Left cardiac atrium (tissue), 4 donors: Measurements from ENCODE around the gene LDLRAD3. TPM values are rescaled to one million over a fixed set of nuclear protein-coding genes. Genes with fewer than 3 reads are reported as not detected.
A peak's percentile ranks its signal among the peaks of the same experiment; 100 is the strongest.

Source experiments
- ATAC-seq, 2 donors: fragments of 200-7000 bp; cut with Tn5 transposase; one replicate each; pipeline ENCODE4 v1.9.1; 2020; ENCODE audit warnings: mild to moderate bottlenecking in 2 of 2, moderate library complexity in 2 of 2
- DNase-seq: peaks from one replicate; pipeline ENCODE4 v3.0.0-alpha.2; 2020
- intact Hi-C, 2 donors: fragments of 100-400 bp; cut with DNase I; formaldehyde crosslinking; loops; one replicate each; pipeline versions ENCODE4 v1.14.1 to v1.15.1; 2022 to 2023
- total RNA-seq, 2 donors: library from RNA; stranded (reverse); fragmentation: NEBNext Ultra II Directional; extraction: Animal tissue kit (Norgen Biotek cat#: 25700); gene quantifications; one replicate each; pipeline ENCODE4 v1.2.1, GENCODE V29; 2021
- donor health status: DM: no; HTN: yes; CAD: no.
- donor health status: DM: no; HTN: yes; CAD: no; lungs with severe emphysema.
- donor health status: DM: yes; HTN: yes; CAD: no.
- donor health status: Dilated cardiomyopathy.

LDLRAD3 gene
- total RNA-seq, 2 donors from 2014 or later = 4.7 to 10.8 TPM

DNA sequence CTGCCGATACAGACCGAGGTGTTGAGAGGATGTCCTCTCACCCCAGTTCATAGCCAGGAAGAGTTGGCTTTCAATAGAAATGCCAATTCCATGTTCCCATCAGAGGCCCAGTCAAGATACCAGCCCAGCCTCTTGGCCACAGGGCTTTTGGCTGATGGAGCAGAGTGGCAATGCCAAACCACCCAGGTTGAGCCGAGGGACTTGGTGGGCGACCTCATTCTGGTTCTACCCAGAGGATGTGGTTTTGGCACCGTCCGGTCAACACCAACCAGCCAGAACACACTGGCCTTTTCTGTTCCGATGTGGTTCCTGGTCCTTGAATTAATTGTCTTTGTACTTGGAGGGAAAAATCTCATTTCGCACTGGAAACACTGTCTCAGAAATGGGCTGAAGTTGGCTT lies 284.8 kb downstream of the LDLRAD3 start:
- no peak for DNase-seq
- intact Hi-C loops = no loop called here
- ATAC-seq = no peak

- ATAC-seq (no peak), DNase-seq (no peak)
- intact Hi-C loops = no loop called here
These were observed 285.3 kb downstream of the LDLRAD3 start for GRCh38 chr11:36229091-36229705.

DNA sequence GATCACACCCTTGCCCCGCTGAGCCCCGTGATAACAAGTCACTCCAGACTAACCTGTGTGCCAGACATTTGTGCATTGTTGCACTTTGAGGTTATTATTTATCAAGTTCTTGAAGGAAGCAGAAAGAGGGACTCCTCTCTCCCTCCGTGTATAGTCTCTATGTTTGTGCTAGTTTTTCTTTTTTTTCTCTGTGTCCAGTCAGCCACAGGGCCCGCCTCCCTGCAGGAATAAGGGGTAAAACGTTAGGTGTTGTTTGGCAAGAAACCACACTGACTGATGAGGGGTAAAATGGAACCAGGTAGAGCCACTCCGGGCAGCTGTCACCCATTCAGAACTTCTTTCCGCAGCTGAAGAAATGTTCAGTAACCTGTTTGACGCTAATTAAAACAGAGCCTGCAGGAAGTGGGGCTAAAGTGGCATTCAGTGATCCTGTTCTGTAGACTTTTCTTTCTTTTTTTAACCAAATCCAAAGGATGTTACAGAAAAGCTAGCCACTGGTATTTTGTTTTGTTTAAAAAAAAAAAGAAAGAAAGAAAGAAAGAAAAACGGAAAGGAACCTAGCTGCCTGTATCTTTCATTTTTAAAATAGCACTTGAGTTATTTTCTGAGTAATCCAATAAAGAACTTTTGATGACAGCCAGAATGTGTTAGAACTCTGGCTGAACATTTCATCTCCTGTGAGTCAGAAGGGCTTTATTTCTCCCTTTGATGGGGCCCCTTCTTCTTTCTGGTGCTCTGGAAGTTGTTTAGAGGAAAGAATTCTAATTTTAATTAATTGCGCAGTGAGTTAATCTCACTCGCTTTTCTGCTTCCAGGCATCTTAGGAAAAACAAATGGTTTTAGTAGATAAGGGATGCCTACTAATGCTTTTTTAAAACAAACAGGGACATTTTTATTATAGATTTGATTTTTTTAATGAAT lies 287.2 kb downstream of the LDLRAD3 start:
- intact Hi-C loops = no loop called here
- ATAC-seq (peak in 1 of 2 donors; percentile 85), DNase-seq (no peak)

- intact Hi-C loops = no loop called here
- ATAC-seq (no peak), DNase-seq (no peak)
These were observed 289.3 kb downstream of the LDLRAD3 start for GRCh38 chr11:36233204-36233603.

GRCh38 chr11:36234825-36235224 lies 291.0 kb downstream of the LDLRAD3 start:
- intact Hi-C loops = no loop called here
- DNase-seq = no peak
- no peak for ATAC-seq

DNA sequence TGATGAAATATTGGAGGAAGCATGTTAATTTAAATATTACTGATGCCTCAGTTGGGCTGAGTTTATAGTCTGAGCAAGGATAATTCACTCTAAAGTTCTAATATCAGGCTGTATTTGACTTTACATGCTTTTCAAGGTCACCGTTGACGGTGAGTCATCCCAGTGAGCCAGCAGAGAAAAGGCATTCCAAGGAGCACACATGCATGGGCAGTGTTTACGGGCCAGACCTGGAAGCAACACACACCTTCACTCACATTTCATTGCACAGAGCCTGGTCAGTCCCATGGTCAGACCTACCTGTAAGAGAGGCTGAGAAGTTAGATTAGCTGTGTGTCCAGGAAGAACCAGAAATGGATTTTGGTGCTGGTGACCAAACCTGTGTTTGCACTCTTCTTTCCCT lies 291.9 kb downstream of the LDLRAD3 start:
- intact Hi-C loops = no loop called here
- no peak for ATAC-seq

DNA sequence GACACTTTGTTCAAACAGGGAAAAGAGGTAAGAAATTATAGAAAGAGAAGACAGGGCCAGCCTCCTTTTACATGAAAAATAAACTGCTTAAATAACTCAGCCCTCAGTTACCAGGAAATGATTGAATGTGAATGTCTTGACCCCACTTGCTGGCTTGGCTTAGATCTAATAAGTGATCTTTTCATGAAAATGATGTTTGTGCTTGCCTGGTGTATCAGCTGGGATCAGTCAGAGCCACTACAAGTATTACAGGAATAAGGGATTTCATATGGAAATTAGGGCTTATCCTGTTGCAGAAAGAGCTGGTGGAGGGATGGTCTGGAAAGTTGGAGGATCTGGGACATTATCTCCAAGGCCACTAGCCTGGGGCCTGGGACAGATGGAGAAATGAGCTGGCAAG lies 293.5 kb downstream of the LDLRAD3 start:
- intact Hi-C loops = no loop called here
- ATAC-seq (no peak), DNase-seq (no peak)

More for the DNA sequence above, 291.9 kb downstream of the LDLRAD3 start:
- DNase-seq = no peak

DNA sequence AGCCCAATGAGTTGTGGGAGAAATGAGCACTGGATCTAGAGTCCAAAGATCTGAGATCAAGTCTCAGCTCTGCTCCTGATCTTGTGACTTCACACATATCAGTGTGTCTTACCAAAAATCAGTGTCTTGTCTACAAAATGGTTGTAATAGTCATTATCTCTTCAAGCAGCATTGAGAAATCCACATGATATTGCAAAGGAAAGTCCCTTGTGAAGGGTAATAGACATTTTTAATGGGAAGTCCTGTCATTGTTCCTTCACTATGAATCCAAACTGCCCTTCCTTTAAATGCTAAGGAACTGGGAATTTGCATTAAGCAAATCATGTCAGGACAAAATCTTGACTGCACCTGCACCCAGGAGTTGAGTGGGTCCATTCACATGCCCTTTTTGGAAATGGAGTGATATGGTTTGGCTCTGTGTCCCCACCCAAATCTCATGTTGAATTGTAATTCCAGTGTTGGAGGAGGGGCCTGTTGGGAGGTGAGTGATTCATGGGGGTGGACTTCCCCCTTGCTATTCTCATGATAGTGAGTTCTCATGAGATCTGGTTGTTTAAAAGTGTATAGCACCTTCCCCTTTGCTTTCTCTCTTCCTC lies 294.3 kb downstream of the LDLRAD3 start:
- ATAC-seq = no peak
- no peak for DNase-seq
- intact Hi-C loops = no loop called here

- DNase-seq = no peak
- no peak for ATAC-seq
- intact Hi-C loops = no loop called here
These were observed 295.0 kb downstream of the LDLRAD3 start for GRCh38 chr11:36238881-36239280.

DNA sequence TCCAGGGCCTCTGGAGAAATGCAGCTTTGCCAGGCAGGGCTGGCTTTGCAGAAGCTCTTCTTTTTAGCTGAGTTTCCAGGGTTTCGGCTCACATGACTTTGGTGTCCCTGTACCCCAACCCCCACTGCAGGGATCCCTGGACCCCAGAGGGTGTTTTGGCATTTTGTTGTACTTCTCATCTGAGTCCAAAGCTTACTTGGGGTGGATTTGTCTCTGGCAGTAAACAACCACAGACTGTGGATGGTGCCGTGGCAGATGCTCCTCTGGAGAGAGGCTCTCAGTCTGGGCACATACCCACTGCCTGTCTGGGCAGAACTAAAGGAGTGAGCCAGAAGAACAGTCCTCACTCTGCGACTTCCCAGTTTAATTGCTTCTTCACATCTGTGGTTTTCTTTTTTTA lies 295.8 kb downstream of the LDLRAD3 start:
- intact Hi-C loops = no loop called here
- no peak for DNase-seq
- ATAC-seq = no peak

DNA sequence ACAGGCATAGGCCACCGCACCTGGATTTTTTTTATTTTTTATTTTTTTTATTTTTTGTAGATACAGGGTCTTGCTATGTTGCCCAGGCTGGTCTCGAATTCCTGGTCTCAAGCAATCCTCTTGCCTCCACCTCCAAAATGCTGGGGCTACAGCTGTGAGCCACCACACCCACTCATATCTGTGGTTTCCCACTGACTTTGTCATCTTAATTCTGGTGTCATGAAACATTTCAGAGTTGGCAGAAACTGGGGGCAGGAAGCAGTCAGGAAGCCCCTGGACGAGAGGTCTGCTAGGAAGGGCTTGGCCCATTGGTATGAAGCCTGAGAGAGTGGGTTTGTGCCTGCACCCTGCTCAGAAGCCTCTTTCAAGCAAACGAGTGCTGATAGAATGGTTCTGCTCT lies 296.3 kb downstream of the LDLRAD3 start:
- DNase-seq = no peak
- intact Hi-C loops = no loop called here
- ATAC-seq = no peak

GRCh38 chr11:36240801-36241200 lies 296.9 kb downstream of the LDLRAD3 start:
- ATAC-seq = no peak
- intact Hi-C loops = no loop called here
- DNase-seq = no peak

- intact Hi-C loops = no loop called here
- no peak for ATAC-seq
- no peak for DNase-seq
These were observed 297.6 kb downstream of the LDLRAD3 start for GRCh38 chr11:36241497-36241896.

- intact Hi-C loops = no loop called here
- DNase-seq (no peak), ATAC-seq (peak in 1 of 2 donors; percentile 82)
These were observed 299.8 kb downstream of the LDLRAD3 start for GRCh38 chr11:36243641-36244040.

GRCh38 chr11:36247493-36247892 lies 303.6 kb downstream of the LDLRAD3 start:
- DNase-seq (no peak), ATAC-seq (no peak)
- intact Hi-C loops = no loop called here

DNA sequence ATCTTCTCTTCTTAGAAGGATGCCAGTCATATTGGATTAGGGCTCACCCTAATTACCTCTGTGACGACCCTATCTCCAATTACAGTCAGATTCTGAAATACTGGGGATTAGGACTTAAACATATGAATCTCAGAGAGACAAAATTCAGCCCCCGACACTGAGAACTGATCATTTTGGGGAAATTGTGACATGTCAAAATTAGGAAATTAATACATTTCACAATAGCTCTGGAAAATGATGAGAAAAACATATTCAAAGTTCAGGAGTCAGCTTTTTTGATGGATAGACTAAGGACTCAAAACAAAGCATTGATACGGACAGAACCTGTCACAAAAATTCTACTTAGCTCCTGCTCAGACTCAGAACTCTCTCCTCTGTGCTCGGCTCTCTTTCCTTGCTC lies 304.6 kb downstream of the LDLRAD3 start:
- ATAC-seq (no peak), DNase-seq (no peak)
- intact Hi-C loops = no loop called here

DNA sequence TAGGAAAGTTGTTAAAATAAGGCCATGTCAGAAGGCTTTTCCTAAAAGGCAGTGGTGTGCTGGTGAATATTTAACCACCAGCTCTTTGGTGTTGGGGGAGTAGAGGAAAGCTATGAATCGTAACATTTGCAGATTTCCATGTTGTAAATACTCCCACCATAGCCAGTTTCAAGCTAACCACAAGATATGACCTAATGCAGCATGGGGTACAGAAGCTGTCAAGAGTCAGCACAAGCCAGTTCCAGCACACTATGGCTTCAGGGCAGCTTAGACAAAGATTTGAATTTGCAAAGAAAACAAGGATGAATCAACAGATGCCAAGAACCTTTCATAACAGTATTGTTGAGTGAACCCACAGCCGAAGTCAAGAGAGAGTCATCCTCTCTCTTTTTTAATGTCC lies 305.4 kb downstream of the LDLRAD3 start:
- no peak for DNase-seq
- intact Hi-C loops = no loop called here
- no peak for ATAC-seq

DNA sequence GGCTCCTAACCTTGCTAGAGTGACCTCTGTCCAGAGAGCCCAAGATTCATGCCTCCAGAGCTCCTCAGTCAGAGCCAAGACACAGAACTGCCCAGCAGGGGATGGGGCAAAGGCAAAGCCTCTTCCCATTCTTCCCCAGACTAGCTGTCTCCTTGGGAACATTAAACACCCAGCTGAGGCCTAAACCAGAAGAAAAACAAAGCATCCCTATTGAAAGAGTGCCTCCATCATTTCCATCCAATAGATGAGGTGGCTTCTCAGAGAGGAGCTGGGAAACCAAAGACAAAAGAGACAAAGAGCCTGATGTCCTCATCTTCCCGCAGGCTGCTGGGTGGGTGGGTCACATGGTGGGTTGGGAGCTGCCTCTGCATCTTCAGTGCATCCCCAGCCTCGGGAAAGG lies 308.0 kb downstream of the LDLRAD3 start:
- intact Hi-C loops = loop anchor here in 1 of 2 donors (10.0 kb wide), 2 partner anchors 427 to 637 kb away; partner anchors contain the start of gene FJX1
- ATAC-seq = no peak

DNA sequence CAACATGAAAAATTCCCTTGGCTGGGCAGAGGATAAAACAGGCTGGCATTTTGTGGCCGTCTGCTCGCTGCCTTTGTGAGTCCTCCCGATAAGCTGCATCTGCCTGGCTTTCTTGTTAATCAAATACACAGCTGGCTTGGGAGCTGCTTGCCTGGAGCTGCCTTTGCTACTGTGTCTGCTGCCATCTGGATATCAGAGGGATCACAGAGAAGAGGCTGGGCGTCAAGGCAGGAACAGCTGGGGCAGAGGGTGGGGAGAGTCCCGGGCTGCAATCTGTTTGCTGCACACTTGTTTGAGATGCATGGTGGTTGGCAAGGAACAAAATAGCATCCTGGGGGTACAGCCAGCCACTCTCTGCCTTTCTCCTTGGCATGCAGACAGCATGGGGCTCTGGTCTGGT lies 309.4 kb downstream of the LDLRAD3 start:
- no peak for ATAC-seq
- intact Hi-C loops = loop anchor here in 1 of 2 donors (10.0 kb wide), 2 partner anchors 428 to 638 kb away; partner anchors contain the start of gene FJX1
- no peak for DNase-seq

More for the DNA sequence above, 308.0 kb downstream of the LDLRAD3 start:
- DNase-seq = no peak

- DNase-seq (no peak), ATAC-seq (no peak)
- intact Hi-C loops = loop anchor here in 1 of 2 donors (10.0 kb wide), 2 partner anchors 430 to 640 kb away; partner anchors contain the start of gene FJX1
These were observed 310.9 kb downstream of the LDLRAD3 start for GRCh38 chr11:36254713-36255112.
